T-helper 1 cell treated with Interleukin-12 subunit alpha and Interleukin-12 subunit beta and Interleukin-4 antibody, amounts not matched to agents 30 μg/mL and 1 μg/mL, for 36 hours (primary cell): ENCODE data around the gene BCL7A.

Source experiments
- H3K27ac Mint-ChIP-seq: one replicate; pipeline ENCODE4 v1.8.0; 2021; ENCODE audit warnings: mild to moderate bottlenecking, mixed read lengths
- H3K27me3 Mint-ChIP-seq: one replicate; pipeline ENCODE4 v1.8.0; 2021; ENCODE audit warnings: low read depth, mixed read lengths
- H3K36me3 Mint-ChIP-seq: one replicate; pipeline ENCODE4 v1.8.0; 2021; ENCODE audit warnings: low read depth, mixed read lengths
- H3K4me1 Mint-ChIP-seq: one replicate; pipeline ENCODE4 v1.8.0; 2021; ENCODE audit warnings: low read depth, mixed read lengths
- H3K4me3 Mint-ChIP-seq: one replicate; pipeline ENCODE4 v1.8.0; 2021; ENCODE audit warnings: mild to moderate bottlenecking, moderate library complexity, mixed read lengths
- H3K9me3 Mint-ChIP-seq: one replicate; pipeline ENCODE4 v1.8.0; 2021; ENCODE audit warnings: mixed read lengths

Gene BCL7A

GRCh38 chr12:122013791-122014590 is 7.7 kb upstream of the BCL7A start:
- Mint-ChIP-seq H3K4me3 (no peak overlapping the region), H3K36me3 (no peaks in the 10 kb centered on the region), H3K27ac (no peak overlapping the region), H3K27me3 (peaks cover 14% of the 10 kb centered on the region), H3K4me1 (no peaks in the 10 kb centered on the region), H3K9me3 (no peaks in the 10 kb centered on the region)

- peaks cover 1% of the 10 kb centered on the region for H3K36me3 Mint-ChIP-seq
- peaks cover 22% of the 10 kb centered on the region for H3K27me3 Mint-ChIP-seq
- peaks cover 4% of the 10 kb centered on the region for H3K9me3 Mint-ChIP-seq
- H3K27ac Mint-ChIP-seq: no peak overlapping the region
- H3K4me1 Mint-ChIP-seq: no peaks in the 10 kb centered on the region
- no peak overlapping the region for H3K4me3 Mint-ChIP-seq
Measured at GRCh38 chr12:122014781-122015180, 6.9 kb upstream of the BCL7A start.

DNA sequence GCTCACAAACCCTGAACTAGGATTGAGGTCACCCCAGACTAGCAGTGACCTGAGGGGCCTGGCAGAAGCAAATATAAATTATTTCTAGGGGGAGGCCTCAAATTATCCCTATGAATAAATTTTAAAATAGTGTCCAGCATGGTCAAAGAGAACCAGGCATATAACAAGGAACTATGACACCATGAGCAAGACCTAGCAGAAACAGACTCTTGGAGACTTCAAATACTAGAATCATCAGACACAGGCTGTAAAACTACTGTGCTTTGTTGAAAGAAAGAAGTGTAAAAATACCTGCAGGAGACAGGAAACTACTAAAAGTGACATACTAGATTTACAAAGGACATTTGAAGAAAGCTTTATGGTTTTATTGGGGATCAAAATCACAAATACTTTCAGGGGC is 3.2 kb upstream of the BCL7A start:
- H3K9me3 Mint-ChIP-seq: peaks cover 4% of the 10 kb centered on the region
- no peak overlapping the region for H3K4me3 Mint-ChIP-seq
- H3K27me3 Mint-ChIP-seq: peaks cover 41% of the 10 kb centered on the region

DNA sequence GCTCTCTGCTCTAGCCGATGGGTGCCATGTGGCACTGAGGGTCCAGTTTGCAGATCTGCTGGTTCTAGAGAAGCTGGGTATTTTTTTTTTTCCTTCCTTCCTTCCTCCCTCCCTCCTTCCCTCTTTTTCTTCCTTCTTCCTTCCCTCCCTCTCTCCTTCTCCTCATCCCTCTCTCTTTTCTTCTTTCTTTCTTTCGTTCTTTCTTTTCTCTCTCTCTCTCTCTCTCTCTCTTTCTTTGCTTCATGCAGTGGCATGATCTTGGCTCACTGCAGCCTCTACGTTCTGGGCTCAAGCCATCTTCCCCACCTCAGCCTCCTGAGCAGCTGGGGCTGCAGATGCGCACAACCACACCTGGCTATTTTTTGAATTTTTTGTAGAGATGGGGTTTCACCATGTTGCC is 2.7 kb upstream of the BCL7A start:
- Mint-ChIP-seq H3K4me1 (peaks cover 11% of the 10 kb centered on the region), H3K36me3 (peaks cover 1% of the 10 kb centered on the region), H3K27ac (no peak overlapping the region), H3K4me3 (no peak overlapping the region), H3K27me3 (peaks cover 42% of the 10 kb centered on the region), H3K9me3 (peaks cover 4% of the 10 kb centered on the region)

More for the DNA sequence above, 3.2 kb upstream of the BCL7A start:
- H3K36me3 Mint-ChIP-seq: peaks cover 1% of the 10 kb centered on the region
- H3K27ac Mint-ChIP-seq: no peak overlapping the region
- peaks cover 11% of the 10 kb centered on the region for H3K4me1 Mint-ChIP-seq

DNA sequence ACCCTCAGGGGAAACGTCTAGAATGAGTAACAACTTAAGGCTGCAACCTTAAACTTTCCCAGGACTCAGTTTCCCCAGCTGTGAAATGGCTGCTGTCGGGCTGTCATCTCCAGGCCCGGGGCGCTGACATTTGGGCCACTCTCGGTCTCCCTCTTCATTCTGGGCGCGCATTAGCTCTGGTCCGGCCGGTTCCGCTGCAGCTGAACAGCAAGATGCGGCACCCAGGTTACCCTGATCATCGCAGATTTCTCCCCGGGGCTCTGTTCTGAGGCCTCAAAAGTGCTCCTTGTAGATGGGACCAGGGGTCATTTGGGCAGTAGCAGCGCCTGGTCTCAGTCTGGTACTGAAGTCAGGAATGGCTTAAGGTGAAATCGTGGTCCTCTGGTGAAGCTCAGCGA is 890 bp upstream of the BCL7A start:
- H3K4me1 Mint-ChIP-seq: peaks cover 11% of the 10 kb centered on the region
- H3K9me3 Mint-ChIP-seq: peaks cover 4% of the 10 kb centered on the region
- H3K27me3 Mint-ChIP-seq: peaks cover 42% of the 10 kb centered on the region
- peak overlapping the region; percentile 82 for H3K4me3 Mint-ChIP-seq
- H3K36me3 Mint-ChIP-seq: peaks cover 1% of the 10 kb centered on the region
- no peak overlapping the region for H3K27ac Mint-ChIP-seq

DNA sequence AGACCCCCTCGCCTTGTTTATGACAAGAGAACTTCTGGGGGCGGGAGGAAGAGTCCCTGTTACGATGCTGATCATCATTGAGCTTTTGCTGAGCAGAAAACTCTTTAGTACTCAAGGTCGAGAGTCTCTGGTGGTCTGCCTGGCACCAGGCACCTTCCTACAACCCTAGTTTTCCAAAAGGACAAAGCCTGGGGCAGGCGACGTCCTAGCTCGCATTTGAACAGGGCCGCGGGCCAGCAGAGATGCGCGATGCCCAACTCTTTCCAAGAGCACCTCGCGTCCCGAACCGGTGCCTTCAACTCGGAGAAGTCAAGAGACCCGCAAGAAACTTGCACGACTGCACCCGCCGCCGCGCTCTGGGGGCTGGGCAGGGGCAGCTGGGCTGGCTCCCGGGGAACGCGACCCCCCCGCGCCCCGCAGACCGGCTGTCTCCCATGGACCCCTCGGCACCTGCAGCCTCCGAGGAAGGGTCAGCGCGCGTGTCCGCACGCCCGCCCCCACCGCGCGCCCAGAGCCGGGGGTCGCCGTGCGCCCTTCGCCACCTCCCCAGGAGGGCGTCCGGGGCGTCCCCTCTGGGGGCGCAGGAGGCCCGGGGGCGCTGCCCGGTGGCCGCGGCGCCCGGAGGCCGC is 377 bp upstream of the BCL7A start:
- H3K4me3 Mint-ChIP-seq: peak overlapping the region; percentile 90
- no peak overlapping the region for H3K27ac Mint-ChIP-seq
- peaks cover 4% of the 10 kb centered on the region for H3K9me3 Mint-ChIP-seq
- H3K4me1 Mint-ChIP-seq: peaks cover 11% of the 10 kb centered on the region
- H3K27me3 Mint-ChIP-seq: peaks cover 42% of the 10 kb centered on the region
- H3K36me3 Mint-ChIP-seq: peaks cover 1% of the 10 kb centered on the region

GRCh38 chr12:122022393-122023338 is 982 bp downstream of the BCL7A start:
- H3K27me3 Mint-ChIP-seq: peaks cover 42% of the 10 kb centered on the region
- H3K36me3 Mint-ChIP-seq: peaks cover 1% of the 10 kb centered on the region
- H3K9me3 Mint-ChIP-seq: peaks cover 4% of the 10 kb centered on the region
- H3K27ac Mint-ChIP-seq: no peak overlapping the region
- peaks cover 11% of the 10 kb centered on the region for H3K4me1 Mint-ChIP-seq
- H3K4me3 Mint-ChIP-seq: peak overlapping the region; percentile 79

- Mint-ChIP-seq H3K4me1 (peaks cover 11% of the 10 kb centered on the region), H3K27ac (no peak overlapping the region), H3K27me3 (peaks cover 40% of the 10 kb centered on the region), H3K36me3 (peaks cover 1% of the 10 kb centered on the region), H3K9me3 (peaks cover 4% of the 10 kb centered on the region), H3K4me3 (peak overlapping the region; percentile 79)
Measured at GRCh38 chr12:122023339-122024131, 1.9 kb downstream of the BCL7A start.

- H3K27me3 Mint-ChIP-seq: peaks cover 33% of the 10 kb centered on the region
- H3K4me1 Mint-ChIP-seq: peaks cover 11% of the 10 kb centered on the region
- peaks cover 4% of the 10 kb centered on the region for H3K9me3 Mint-ChIP-seq
- H3K27ac Mint-ChIP-seq: no peak overlapping the region
- peaks cover 1% of the 10 kb centered on the region for H3K36me3 Mint-ChIP-seq
- peak overlapping the region; percentile 21 for H3K4me3 Mint-ChIP-seq
Measured at GRCh38 chr12:122024132-122024785, 2.6 kb downstream of the BCL7A start.

- H3K27me3 Mint-ChIP-seq: peaks cover 10% of the 10 kb centered on the region
- peaks cover 5% of the 10 kb centered on the region for H3K4me1 Mint-ChIP-seq
- no peak overlapping the region for H3K27ac Mint-ChIP-seq
Measured at GRCh38 chr12:122026706-122027333, 5.1 kb downstream of the BCL7A start.

DNA sequence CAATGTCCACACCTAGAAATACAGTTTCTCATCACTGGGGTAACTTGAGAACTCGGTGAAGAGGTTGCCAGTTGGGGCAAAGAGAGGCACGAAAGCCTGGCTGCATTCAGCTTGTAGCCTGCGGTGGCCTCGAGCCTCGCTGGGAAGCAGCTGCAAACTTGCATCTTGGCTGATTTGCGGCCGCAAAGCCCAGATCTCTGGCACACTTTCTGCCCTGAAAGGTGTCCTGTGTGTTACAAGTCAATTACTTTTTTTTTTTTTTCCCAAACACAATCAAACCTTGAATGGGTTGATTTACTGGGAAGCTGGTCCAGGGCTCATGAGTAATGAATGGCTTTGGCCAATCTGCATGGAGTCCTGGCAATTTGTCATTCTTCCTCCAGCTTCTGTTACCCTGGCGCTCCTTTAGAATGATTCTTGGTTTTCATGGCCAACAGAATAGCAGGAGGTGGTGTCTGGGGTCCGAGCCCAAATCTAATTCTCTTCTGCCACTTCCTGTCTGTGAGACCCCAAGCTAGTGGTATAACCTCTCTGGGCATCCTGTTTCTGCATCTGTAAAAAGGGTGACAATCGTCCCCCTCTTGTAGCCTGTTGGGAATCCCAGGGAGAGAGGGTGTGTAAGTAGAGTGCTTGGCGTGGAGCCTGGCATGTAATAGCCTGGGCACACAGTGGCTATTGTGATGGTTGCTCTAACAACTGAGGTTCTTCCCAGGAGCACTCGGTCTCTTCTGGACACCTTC is 6.7 kb downstream of the BCL7A start:
- Mint-ChIP-seq H3K27ac (no peak overlapping the region), H3K27me3 (peaks cover 3% of the 10 kb centered on the region), H3K9me3 (no peaks in the 10 kb centered on the region), H3K36me3 (no peaks in the 10 kb centered on the region), H3K4me3 (no peak overlapping the region), H3K4me1 (peaks cover 1% of the 10 kb centered on the region)

More at GRCh38 chr12:122026706-122027333, 5.1 kb downstream of the BCL7A start:
- Mint-ChIP-seq H3K36me3 (no peaks in the 10 kb centered on the region), H3K9me3 (no peaks in the 10 kb centered on the region), H3K4me3 (no peak overlapping the region)

- H3K27ac Mint-ChIP-seq: no peak overlapping the region
- no peaks in the 10 kb centered on the region for H3K4me1 Mint-ChIP-seq
- H3K27me3 Mint-ChIP-seq: no peaks in the 10 kb centered on the region
- no peaks in the 10 kb centered on the region for H3K36me3 Mint-ChIP-seq
- H3K9me3 Mint-ChIP-seq: no peaks in the 10 kb centered on the region
- no peak overlapping the region for H3K4me3 Mint-ChIP-seq
Measured at GRCh38 chr12:122028905-122029560, 7.3 kb downstream of the BCL7A start.
